NK-92 treated with Interleukin-12 subunit alpha and Interleukin-12 subunit beta, amount 100 ng/mL, for 24 hours (cell line): Measurements from ENCODE around the gene TBPL2.
"Not testable (repeated sequence)": the region's sequence is repeated elsewhere in the genome, so short reads cannot be mapped to it uniquely, and the experiment has no call there.

Experiments
- DNase-seq: peaks from one replicate; lab custom pipeline; 2025; lab: John Stamatoyannopoulos, UW

The TBPL2 gene

DNA sequence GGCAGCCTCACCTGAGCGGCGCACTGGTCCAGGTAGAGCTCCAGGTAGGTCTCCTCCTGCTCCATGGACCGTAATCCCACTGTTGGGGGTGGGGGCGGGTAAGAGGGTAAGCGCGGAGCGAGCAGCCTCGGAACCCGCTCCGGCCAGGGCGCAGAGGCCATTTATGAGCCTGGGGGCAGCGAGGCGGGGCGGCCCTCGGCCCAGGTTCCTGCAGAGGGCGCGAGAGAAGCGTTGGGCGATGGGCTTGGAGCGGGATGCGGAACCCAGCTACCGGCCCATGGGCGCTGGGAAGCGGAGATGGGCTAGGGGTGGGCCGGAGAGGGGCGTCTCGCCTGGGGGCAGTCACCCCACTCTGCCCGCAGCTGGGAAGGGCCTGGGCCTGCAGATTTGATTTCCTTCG lies at the start of gene TBPL2:
TBPL2 (minus strand) TSS at position 232 of the 400 bp plus-strand sequence; CDS start at position 65, 167 bp downstream.
- DNase-seq: no peak

DNA sequence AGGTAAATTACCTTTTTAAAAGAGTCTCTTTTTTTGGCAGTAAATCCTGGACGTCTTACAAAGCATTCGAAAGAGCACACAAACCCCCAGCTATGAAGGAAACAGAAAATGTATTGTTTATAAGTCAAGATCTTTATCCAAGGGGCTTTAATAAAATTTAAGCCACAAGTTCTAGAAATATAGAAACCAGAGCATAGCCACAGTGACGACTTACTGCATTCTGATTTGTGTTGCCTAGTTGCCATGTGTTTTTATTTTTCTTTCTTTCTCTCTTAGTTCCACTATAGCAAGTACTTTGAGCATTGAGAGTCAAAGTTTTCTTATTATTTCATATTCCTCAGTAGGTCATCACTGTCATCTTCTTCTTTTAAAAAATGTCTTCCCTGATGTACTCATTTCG lies 47.8 kb upstream of the TBPL2 start:
- no peak for DNase-seq

DNA sequence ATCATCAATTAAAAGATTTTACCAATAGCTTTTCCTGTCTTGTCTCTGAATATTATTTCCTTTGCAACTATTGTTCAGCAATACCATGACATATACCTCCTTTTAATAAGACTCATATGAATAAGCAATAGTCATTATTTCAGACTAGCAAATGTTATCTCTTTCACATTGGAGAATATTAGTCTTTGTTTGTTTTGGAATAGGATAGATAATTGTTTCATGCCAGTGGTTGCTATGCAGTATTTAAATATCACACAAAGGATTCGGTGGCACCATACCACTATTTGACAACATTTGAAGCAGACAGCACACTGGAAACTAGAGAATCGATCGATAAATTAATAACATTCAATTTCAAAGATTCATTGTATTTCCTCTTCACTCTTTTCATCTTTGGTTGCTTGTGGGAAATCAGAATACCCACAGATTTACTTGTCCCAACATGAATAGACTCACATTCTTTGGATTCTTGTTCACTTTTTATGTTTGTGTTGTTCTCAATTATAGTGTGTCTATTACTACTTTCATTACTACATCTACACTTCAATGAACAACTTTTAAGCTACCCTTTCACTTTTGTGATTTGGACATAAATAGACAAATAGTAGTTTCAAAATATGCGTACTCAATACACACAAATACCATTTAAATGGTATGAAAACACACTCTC lies 42.7 kb upstream of the TBPL2 start:
- no peak for DNase-seq

DNA sequence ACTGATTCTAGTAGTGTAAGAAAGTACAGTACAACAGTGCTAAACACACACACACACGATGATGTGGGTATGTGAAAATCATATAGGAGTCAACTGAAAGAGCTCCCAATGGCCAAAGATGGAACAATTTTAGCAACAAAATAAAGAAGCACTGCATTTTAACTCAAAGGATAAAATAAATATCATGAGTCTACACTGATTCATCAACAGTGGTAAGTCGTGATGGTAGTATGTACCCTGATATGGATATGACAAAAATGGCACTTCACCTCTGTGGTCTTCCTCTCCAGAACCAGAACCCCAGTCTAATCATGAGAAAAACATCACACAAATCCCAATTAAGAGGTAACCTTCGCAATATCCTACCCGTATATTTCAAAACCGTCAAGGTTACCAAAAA lies 41.4 kb upstream of the TBPL2 start:
- DNase-seq: no peak

DNA sequence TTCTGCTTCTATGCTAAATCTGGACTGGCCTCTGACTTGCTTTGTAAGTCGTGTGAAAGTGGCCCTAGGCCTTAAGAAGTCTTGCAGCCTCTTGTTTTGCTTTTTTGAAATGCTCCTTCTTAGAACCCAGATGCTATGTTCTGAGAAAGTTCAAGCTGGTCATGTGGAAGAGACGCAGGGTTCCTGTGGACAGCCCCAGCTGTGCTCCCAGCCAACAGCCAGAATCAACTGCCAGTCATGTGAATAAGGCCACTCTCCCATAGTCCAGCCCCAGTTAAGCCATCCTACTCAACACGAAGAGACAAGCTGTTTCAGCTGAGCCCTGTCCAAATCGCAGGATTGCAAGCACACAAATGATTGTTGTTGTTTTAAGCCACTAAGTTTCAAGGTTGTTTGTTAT lies 37.3 kb upstream of the TBPL2 start:
- DNase-seq: no peak

DNA sequence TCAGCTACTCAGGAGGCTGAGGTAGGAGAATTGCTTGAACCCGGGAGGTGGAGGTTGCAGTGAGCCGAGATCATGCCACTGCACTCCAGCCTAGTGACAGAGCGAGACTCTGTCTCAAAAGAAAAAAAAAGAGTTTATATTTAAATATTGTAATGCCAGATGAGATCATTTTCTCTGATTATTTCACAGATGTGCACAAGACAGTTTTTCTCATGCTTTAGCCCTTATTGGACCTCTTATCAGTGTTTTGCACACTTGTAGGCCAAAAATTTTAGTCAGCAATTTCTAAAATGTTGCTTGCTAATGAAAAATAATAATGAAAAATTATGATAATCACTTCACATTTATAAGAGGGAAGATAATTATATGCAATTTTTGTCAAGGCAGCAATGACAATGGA lies 36.0 kb upstream of the TBPL2 start:
- not testable (repeated sequence) for DNase-seq

DNA sequence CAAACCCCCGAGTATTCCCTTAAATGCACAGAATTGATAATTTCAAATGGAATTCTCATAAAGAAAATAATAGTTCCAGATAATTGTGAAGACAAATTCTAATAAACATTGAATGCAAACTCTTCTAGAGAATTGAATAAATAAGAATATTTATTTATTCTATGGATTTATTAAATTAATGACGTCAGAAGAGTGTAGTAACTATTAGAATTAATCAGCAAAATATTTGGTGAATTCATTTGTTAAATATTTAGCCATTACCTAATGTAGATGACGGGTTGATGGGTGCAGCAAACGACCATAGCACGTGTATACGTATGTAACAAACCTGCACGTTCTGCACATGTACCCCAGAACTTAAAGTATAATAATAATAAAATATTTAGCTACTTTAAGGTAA lies 33.4 kb upstream of the TBPL2 start:
- DNase-seq: no peak

DNA sequence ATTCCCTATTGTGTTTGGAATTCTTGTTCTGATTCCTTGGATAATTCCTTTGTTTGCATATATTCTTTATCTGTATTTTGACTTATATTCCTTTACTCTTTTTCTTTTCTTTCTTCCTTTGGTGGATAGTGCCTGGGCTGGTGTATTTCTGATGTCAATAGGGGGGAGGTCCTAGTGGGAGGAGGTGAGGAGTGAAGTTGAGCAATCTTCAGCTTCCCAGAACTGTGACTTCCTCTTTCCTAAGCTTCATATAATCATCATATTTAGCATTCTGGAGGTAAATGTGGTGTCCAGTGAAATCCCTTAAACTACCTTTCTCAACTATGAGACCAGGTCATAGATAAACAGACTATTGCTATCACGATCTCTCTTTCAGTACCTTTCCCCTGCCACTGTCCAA lies 29.6 kb upstream of the TBPL2 start:
- DNase-seq: no peak

DNA sequence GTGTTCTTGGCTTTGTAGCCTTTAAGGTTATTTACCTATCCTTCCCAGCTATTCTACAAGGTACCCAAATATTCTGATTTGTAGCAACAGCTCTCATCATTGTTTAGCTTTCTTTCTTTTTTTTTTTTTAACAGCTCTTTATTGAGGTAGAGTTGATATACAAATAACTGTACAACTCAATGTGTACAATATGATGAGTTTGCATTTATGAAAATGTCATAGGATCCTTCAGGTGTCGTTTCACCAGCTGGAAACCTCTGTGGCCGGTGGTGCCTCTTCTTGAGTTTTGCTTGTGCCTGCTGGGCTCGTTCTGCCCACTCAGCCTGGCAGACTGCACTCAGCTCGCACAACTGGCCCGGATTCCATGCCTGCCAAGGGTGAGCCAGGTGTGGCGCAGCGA lies 26.9 kb upstream of the TBPL2 start:
- no peak for DNase-seq

DNA sequence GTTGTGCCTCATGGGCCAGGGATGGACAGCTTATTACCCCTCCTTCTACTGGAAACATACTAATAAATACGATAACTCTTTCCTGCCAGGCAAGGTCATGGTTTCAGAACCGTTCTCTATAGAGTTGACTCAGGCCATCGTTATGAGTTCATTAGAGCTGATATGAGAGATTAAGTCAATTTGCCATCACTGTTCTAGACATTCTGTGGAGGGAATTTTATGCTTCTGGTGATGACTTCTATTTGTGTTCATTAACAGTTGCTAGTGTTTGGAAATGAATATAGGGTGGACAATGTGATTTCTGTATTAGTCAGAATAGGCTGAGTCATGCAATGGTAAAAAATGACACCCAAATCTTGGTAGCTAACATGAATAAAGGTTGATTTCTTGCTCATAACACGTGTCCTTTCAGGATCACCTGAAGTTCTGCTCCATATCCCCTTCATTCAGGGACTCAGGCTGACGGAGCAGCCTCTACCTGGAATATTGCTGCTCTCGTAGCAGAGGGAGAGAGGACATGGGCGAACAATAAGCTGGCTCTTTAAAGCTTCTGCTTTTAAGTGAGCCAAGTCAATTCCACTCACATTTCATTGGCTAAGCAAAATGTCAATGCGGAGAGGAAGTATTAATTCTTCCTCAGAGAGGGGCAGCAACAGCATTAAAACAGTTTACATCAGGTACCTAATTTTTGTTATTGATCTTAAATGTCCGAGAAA lies 18.5 kb upstream of the TBPL2 start:
- DNase-seq: no peak

DNA sequence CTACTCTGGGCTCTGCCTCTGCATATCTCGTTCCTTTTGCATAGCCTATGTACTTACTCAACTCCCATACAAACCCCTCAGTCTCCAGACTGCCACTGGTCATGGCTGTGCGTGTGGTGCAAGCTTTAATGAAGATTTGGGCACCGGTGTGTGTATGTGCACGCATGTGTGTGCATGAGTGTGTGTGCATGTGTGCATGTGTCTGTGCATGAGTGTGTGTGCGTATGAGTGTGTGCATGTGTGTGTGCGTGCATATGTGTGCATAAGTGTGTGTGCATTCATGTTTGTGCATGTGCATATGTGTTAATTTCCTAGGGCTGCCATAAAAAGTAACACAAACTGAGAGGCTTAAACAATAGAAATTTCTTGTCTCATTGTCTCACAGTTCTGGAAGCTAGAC lies 17.1 kb upstream of the TBPL2 start:
- DNase-seq: no peak

DNA sequence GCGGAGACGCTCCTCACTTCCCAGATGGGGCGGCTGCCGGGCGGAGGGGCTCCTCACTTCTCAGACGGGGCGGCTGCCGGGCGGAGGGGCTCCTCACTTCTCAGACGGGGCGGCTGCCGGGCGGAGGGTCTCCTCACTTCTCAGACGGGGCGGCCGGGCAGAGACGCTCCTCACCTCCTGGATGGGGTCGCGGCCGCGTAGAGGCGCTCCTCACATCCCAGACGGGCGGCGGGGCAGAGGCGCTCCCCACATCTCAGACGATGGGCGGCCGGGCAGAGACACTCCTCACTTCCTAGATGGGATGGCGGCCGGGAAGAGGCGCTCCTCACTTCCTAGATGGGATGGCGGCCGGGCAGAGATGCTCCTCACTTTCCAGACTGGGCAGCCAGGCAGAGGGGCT lies 16.0 kb upstream of the TBPL2 start:
- DNase-seq: not testable (repeated sequence)

DNA sequence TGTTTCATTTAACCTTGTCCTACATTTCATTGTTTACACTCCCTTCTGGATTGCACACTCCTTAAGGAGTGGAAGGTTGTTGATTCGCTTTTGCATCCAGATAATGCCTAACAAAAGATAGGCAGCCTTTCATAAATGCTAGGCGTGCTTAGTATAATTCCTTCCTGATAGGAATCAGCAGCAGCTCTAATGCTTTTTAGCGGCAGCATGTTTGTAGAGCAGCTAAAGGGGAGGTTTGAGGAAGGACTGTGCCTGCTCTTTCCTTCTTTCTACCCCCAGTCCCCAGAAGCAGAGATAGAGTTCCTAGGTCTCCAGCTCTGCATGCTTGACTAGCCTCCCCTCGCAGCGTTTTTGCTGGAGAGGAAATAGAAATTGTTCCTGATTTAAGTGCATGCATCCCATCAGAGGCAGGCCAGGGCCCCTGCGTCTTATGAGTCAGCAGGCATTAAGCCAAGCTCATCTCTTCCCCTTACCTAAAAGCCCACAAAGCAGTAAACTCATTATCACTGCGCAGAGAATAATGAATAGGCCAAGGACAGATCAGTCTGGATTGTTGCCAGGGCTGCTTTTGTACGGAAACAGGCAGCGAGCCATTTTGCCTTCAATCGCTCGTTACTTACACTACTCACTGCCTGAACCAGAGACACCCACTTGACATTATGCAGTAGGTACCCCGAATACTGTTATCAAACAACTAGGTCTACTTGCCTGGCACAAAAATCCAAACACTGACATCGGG lies 14.0 kb upstream of the TBPL2 start:
- DNase-seq: no peak

DNA sequence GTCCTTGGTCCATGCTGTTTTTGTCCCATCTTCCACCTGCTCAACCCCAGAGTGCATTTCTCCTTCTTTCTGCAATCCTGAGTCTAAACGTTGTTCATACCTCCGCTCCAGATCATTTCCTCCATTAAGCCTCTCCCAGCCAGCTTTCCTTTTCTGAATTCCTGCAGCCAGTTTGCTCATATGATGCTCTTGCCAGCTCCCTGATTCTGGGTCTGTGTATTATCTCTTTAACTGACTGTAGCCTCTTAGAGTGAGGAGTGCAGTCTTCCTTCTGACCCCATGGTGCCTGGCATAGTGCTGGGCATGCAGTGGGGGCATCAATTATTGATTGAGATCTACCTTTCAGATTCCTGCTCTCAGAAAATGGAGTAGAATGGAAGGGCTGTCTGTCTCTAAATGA lies 11.5 kb upstream of the TBPL2 start:
- DNase-seq: no peak

DNA sequence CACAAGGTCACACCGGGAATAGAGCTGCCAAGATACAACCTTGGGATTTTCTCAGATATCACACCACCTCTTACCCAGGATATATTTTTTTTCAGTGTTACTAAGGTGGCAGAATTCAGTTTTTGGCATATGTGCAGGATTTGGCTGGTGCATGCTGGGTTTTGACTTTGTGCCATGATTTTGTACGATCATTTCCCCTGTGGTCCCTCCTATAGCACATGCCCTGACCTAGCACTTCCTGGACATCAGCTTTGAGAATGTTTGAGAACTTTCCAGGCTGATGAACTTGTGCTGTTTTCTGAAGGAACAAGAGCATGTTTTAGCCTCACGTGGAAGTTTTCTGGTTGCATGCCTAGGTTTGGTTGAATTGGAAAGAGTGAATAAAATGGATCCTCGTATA lies 11.0 kb upstream of the TBPL2 start:
- no peak for DNase-seq

DNA sequence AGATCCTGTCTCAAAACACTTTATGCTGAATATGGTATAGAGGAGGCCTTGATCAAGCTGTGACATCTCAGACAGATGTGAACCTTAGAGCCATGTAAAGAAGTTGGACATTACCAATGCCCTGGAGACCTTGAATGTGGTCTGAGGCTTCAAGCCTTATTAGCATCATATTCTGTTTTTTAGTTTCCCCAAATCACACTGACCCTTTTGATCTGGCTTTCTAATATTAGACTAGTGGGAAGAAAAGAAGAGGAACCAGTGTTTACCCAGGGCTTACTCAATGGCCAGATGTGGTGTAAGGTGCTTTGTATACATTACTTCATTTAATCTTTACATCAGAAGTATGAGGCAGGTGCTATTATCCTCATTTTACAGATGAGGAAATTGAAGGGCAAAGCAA lies 10.6 kb upstream of the TBPL2 start:
- no peak for DNase-seq

DNA sequence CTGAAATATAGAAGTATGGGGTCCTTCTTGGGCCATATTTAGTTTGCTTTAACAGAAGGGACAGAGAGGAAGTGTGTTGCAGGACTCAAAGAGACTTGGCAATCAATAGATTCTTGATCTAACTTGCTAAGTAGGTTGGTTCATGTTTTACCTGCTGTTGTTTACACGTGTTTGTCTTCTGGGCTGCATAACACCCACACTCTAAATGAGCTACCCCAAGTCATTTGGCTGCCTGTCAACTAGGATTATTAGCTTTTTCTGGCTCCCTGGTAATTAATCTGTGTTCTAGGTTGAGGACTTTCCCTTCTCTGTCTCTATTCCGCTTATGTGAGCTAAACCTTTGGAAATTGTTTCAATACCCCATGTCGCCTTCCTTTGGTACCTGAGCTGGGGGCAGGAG lies 10.1 kb upstream of the TBPL2 start:
- DNase-seq: no peak

DNA sequence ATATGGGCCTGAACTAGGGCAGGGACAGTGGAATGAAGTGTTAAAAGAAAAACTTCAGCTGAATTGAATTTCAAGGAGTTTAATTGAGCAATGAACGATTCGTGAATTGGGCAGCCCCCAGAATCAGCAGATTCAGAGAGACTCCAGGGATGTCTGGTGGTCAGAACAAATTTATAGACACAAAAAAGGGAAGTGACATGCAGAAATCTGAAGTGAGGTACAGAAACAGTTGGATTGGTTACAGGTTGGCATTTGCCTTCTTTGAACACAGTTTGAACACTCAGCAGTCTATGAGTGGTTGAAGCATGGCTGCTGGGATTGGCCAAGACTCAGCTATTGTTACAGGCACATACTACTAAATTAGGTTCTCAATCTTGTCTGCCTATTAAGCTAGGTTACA lies 9.7 kb upstream of the TBPL2 start:
- DNase-seq: no peak

DNA sequence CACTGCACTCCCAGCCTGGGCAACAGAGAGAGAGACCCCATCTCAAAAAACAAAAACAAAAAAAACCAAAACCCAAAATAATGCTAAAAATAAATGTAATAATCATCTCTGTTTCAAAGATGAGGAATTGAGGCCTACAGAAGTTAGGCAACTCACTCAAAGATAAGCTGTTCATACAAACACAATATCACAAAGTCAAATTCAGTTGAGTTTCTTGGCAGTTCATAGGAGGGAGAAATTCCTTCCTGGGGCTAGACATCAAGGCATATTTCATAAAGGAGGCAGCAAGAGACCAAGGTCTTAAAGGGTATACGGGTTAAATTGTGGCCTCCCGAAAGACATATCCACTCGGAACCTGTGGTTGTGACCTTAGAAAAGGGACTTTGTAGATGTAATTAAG lies 8.7 kb upstream of the TBPL2 start:
- DNase-seq: no peak

DNA sequence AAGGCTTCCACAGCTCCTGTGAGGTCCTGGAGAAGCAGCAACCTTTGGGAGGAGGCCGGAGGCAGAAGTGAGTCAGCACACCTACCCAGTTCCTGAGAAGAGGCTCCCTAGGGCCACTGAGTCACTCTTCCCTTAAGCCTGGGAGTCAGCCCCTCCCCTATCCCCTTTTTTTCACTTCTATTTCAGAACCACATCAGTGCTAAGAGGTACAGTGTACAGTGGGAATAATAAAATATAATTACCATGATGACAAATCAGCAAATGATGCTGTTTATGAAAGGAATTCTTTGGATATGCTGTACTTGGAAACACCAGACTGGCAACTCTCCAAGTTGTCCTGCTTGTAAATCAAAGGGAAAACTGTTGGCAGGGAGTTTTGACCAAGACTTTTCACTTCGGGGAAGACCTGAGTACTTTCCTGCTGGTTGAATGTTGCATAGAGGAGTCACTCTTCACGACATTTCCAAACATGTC lies 7.8 kb upstream of the TBPL2 start:
- no peak for DNase-seq

DNA sequence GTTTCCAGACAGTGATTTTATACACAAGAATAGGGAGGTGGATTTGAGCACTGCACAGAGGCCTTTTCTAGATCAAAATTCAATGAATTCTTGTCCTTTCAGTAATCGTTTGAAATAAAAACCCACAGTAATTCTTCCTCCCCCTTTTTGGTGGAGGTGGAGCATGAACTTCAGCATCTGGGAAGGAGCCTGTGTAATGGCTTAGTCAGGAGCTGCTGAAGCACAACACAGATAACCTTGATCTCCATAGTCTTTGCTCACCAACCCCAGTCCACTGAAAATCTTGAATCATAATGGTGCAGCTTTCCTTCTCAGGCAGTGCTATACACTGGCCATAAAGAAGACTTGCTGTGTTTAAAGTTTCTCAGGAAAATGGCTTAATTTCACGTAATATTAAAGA lies 6.4 kb upstream of the TBPL2 start:
- no peak for DNase-seq

DNA sequence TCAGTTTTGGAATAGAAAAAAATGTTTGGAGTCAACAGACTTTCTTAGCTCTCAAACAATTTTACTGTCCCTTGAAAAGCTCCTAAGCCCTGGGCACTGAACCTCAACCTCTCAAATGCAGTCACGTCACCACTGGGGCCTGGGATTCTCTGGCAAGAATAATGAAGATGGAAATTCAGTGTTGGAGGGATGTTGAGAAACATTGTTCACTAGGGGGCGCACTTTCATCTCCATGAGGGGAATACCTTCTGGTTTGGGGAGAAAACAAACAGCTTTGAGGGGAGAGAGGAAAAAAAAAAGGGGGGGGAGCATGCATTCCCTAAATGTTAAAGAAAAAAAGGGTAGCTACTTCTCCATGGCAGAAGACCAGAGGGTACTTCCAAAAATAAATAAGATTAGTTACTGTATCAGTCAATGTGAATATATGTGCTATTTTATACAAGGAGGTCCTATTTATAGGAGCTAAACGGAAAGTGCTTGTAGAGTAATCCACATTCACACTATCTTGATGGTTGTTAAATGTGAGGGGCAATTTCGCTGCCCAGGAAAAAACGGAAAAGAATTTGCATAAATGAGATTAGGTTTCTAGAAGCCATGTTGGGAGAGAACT lies 5.8 kb upstream of the TBPL2 start:
- peak; percentile 14 for DNase-seq

DNA sequence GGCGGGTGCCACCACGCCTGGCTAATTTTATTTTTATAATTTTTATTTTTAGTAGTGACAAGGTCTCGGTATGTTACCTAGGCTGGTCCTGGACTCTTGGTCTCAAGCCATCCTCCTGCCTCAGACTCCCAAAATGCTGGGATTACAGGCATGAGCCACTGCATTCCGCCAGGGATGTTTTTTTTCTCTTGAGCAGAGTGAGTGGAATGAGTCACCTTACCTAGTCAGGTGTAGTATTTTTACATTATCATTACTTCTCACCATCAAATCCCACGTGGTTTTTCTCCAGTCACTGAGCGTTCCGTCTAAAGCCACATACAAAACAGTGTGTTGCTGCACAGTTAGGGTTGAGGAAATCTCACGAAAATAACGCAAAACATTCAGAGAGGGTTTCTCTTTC lies 870 bp upstream of the TBPL2 start:
- DNase-seq: no peak
